Measurements from ENCODE around the gene KCNIP4. TPM values are rescaled to one million over a fixed set of nuclear protein-coding genes. Genes with fewer than 3 reads are reported as not detected.

KCNIP4 gene
- total RNA-seq, 1 donor from 2014 or later, result 0.39 TPM

DNA sequence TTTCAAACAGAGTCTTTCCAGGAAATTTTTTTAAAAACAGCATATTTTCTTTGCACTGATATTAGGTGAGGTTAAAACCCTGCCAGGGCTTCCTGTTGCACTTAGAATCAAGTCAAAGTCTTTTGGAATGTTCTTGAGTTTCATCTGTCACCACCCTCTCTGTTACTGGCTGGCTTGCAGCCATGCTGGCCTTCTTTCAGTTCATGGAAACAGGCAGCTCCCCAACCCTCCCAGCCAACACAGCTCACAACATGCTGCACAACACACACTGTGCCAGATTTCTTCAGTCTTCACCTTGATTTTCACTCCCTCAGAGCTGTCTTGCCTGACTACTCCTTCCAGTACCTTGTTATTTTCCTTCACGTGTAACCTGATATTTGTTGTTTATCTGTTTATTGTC is 129.5 kb downstream of the KCNIP4 start:
- peaks cover 11% of the 10 kb centered on the region for H3K9me3 Mint-ChIP-seq
- no peaks in the 10 kb centered on the region for H3K79me2 ChIP-seq (ENCODE audit: low read depth)
- H3K36me3 Mint-ChIP-seq, result peaks cover 2% of the 10 kb centered on the region
- no peak overlapping the region for H3K27ac Mint-ChIP-seq
- H2AFZ ChIP-seq (replicated peaks), result no peak overlapping the region
- no peaks in the 10 kb centered on the region for H3K9me3 ChIP-seq (ENCODE audit: low read depth)
- no peak overlapping the region for H3K9ac ChIP-seq
- H4K20me1 ChIP-seq (ENCODE audit: low read depth), result no peaks in the 10 kb centered on the region
- no peak overlapping the region for H3K27ac ChIP-seq
- TF ChIP-seq CTCF (IDR thresholded peaks at IDR 0.05) (no peak), EZH2phosphoT487 (IDR thresholded peaks at IDR 0.05) (no peak), EZH2 (IDR thresholded peaks at IDR 0.05) (no peak)
- no peaks in the 10 kb centered on the region for H3K36me3 ChIP-seq
- no peaks in the 10 kb centered on the region for H3F3A ChIP-seq (ENCODE audit: low read depth)
- no peaks in the 10 kb centered on the region for H3K27me3 Mint-ChIP-seq (ENCODE audit: insufficient read depth, low read depth)
- H3K4me2 ChIP-seq, result no peak overlapping the region
- no peaks in the 10 kb centered on the region for H3K4me1 Mint-ChIP-seq
- no peak for DNase-seq (ENCODE audit: low spot score)
- no peak overlapping the region for H3K4me3 Mint-ChIP-seq
- H3K4me1 ChIP-seq, result no peaks in the 10 kb centered on the region
- H3K4me3 ChIP-seq, result no peak overlapping the region
- H3K27me3 ChIP-seq, result no peaks in the 10 kb centered on the region

- Histone ChIP-seq H3K79me2 (ENCODE audit: low read depth) (no peaks in the 10 kb centered on the region), H3K27me3 (no peaks in the 10 kb centered on the region), H3K9ac (no peak overlapping the region), H3K36me3 (no peaks in the 10 kb centered on the region), H3K27ac (no peak overlapping the region), H3K4me3 (no peak overlapping the region), H3K9me3 (ENCODE audit: low read depth) (no peaks in the 10 kb centered on the region), H2AFZ (replicated peaks) (no peak overlapping the region), H3F3A (ENCODE audit: low read depth) (no peaks in the 10 kb centered on the region), H3K4me1 (no peaks in the 10 kb centered on the region), H3K4me2 (no peak overlapping the region), H4K20me1 (ENCODE audit: low read depth) (no peaks in the 10 kb centered on the region)
- H3K36me3 Mint-ChIP-seq, result peaks cover 2% of the 10 kb centered on the region
- no peak overlapping the region for H3K4me3 Mint-ChIP-seq
- no peak for TF ChIP-seq CTCF (IDR thresholded peaks at IDR 0.05)
- TF ChIP-seq EZH2phosphoT487 (IDR thresholded peaks at IDR 0.05), result no peak
- TF ChIP-seq EZH2 (IDR thresholded peaks at IDR 0.05), result no peak
- no peak overlapping the region for H3K27ac Mint-ChIP-seq
- no peak for DNase-seq (ENCODE audit: low spot score)
- H3K4me1 Mint-ChIP-seq, result no peaks in the 10 kb centered on the region
- H3K27me3 Mint-ChIP-seq (ENCODE audit: insufficient read depth, low read depth), result no peaks in the 10 kb centered on the region
- peaks cover 11% of the 10 kb centered on the region for H3K9me3 Mint-ChIP-seq
These were observed 132.8 kb downstream of the KCNIP4 start for GRCh38 chr4:21815651-21816377.

DNA sequence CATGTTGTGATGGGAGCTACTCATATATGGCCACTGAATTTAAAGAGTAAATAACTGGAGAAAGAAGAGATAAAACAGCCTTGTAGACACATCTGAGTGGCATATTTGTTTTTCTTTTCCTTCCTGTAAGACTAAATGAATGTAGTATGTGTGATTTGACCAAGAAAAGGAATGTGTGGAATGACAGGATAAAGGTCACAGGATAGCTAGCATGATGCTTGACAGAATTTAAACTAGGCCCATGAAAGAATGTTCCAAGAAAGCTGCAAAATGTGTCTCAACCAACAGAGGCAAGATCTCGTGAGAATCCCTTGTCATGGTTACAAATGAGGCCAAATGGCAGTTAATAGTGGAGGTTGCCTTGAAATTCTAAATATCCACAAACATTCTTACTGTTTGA is 137.0 kb downstream of the KCNIP4 start:
- no peaks in the 10 kb centered on the region for H4K20me1 ChIP-seq (ENCODE audit: low read depth)
- H3K79me2 ChIP-seq (ENCODE audit: low read depth), result no peaks in the 10 kb centered on the region
- no peaks in the 10 kb centered on the region for H3K9me3 Mint-ChIP-seq
- no peaks in the 10 kb centered on the region for H3K4me1 ChIP-seq
- no peaks in the 10 kb centered on the region for H3F3A ChIP-seq (ENCODE audit: low read depth)
- H3K27ac Mint-ChIP-seq, result no peak overlapping the region
- no peak for DNase-seq (ENCODE audit: low spot score)
- no peaks in the 10 kb centered on the region for H3K36me3 Mint-ChIP-seq
- no peaks in the 10 kb centered on the region for H3K27me3 ChIP-seq
- H3K4me3 ChIP-seq, result no peak overlapping the region
- no peaks in the 10 kb centered on the region for H3K27me3 Mint-ChIP-seq (ENCODE audit: insufficient read depth, low read depth)
- TF ChIP-seq EZH2phosphoT487 (IDR thresholded peaks at IDR 0.05) (no peak), EZH2 (IDR thresholded peaks at IDR 0.05) (no peak), CTCF (IDR thresholded peaks at IDR 0.05) (no peak)
- H3K36me3 ChIP-seq, result no peaks in the 10 kb centered on the region
- H3K4me3 Mint-ChIP-seq, result no peak overlapping the region
- H3K4me2 ChIP-seq, result no peak overlapping the region
- no peaks in the 10 kb centered on the region for H3K4me1 Mint-ChIP-seq
- no peak overlapping the region for H3K27ac ChIP-seq
- H3K9me3 ChIP-seq (ENCODE audit: low read depth), result no peaks in the 10 kb centered on the region
- no peak overlapping the region for H3K9ac ChIP-seq
- H2AFZ ChIP-seq (replicated peaks), result no peak overlapping the region
